Neural cell (in vitro differentiated cells): ENCODE results near the gene CRY2. TPM values are rescaled to one million over a fixed set of nuclear protein-coding genes. Genes with fewer than 3 reads are reported as not detected.

Experiments
- H2AFZ ChIP-seq: fragments of 200-600, 300-800 bp; sonication (generic), shearing (Covaris generic); 2 replicates; pipeline ENCODE4 v1.6.0; 2014; ENCODE audit warnings: low read depth, mild to moderate bottlenecking, antibody characterized with exemption, low read length, moderate library complexity
- H3F3A ChIP-seq: fragments of 200-600 bp; shearing (Covaris generic); 2 replicates; pipeline ENCODE4 v1.6.1; 2016; ENCODE audit warnings: mild to moderate bottlenecking, moderate library complexity, mixed read lengths, antibody characterized with exemption, low read length; ENCODE audit not compliant: insufficient read depth, poor library complexity, severe bottlenecking
- H3K27ac ChIP-seq: fragments of 200-600, 300-800 bp; sonication (generic), shearing (Covaris generic); 2 replicates; pipeline ENCODE4 v1.5.1; 2014; ENCODE audit warnings: mild to moderate bottlenecking, low read length, moderate library complexity
- H3K27me3 ChIP-seq: fragments of 300-800, 200-600 bp; sonication (generic), shearing (Covaris generic); 2 replicates; pipeline ENCODE4 v1.6.0; 2014; ENCODE audit warnings: mild to moderate bottlenecking, low read depth, low read length, moderate library complexity; ENCODE audit not compliant: insufficient read depth
- H3K36me3 ChIP-seq: fragments of 300-800, 200-600 bp; sonication (generic), shearing (Covaris generic); 2 replicates; pipeline ENCODE4 v1.5.1; 2014; ENCODE audit warnings: mild to moderate bottlenecking, antibody characterized with exemption, low read length, moderate library complexity; ENCODE audit not compliant: insufficient read depth
- H3K4me2 ChIP-seq: fragments of 300-800, 200-600 bp; sonication (generic), shearing (Covaris generic); 2 replicates; pipeline ENCODE4 v1.6.0; 2014; ENCODE audit warnings: mild to moderate bottlenecking, low read length
- H3K4me3 ChIP-seq: fragments of 300-800, 200-600 bp; sonication (generic), shearing (Covaris generic); 2 replicates; pipeline ENCODE4 v1.5.1; 2014; ENCODE audit warnings: mild to moderate bottlenecking, low read length, moderate library complexity
- H3K79me2 ChIP-seq: fragments of 200-600 bp; shearing (Covaris generic); replicated peaks from 2 replicates; pipeline ENCODE4 v1.6.0; 2014; ENCODE audit warnings: mild to moderate bottlenecking, low read length, moderate library complexity; ENCODE audit not compliant: insufficient read depth
- H3K9ac ChIP-seq: fragments of 300-800, 200-600 bp; sonication (generic), shearing (Covaris generic); 2 replicates; pipeline ENCODE4 v1.6.1; 2016; ENCODE audit warnings: mild to moderate bottlenecking, low read length, mixed read lengths
- H3K9me2 ChIP-seq: fragments of 200-600 bp; shearing (Covaris generic); 2 replicates; pipeline ENCODE4 v1.6.1; 2016; ENCODE audit warnings: mild to moderate bottlenecking, low read length, mixed read lengths; ENCODE audit not compliant: insufficient read depth
- H3K9me3 ChIP-seq: fragments of 200-600, 300-800 bp; sonication (generic), shearing (Covaris generic); 2 replicates; pipeline ENCODE4 v1.6.1; 2016; ENCODE audit warnings: mild to moderate bottlenecking, mixed run types, low read length, moderate library complexity, mixed read lengths
- H4K20me1 ChIP-seq: fragments of 200-600 bp; shearing (Covaris generic); 2 replicates; pipeline ENCODE4 v1.6.1; 2016; ENCODE audit warnings: mild to moderate bottlenecking, mixed run types; ENCODE audit not compliant: insufficient read depth
- EP300 ChIP-seq: fragments of 450-650 bp; conservative IDR thresholded peaks from 2 replicates; pipeline ENCODE4 v1.6.1; 2014; ENCODE audit warnings: antibody characterized with exemption, mild to moderate bottlenecking, moderate library complexity; ENCODE audit not compliant: poor library complexity, severe bottlenecking
- EZH2 ChIP-seq: fragments of 200-600, 300-800 bp; shearing (Covaris generic), sonication (generic); IDR thresholded peaks from 2 replicates; pipeline ENCODE4 v1.6.1; 2014; ENCODE audit warnings: antibody characterized with exemption, low read length, borderline replicate concordance, mild to moderate bottlenecking; ENCODE audit not compliant: insufficient read depth, poor library complexity, severe bottlenecking
- MXI1 ChIP-seq: fragments of 450-650 bp; conservative IDR thresholded peaks from 2 replicates; pipeline ENCODE4 v1.6.1; 2014; ENCODE audit warnings: antibody characterized with exemption, mild to moderate bottlenecking; ENCODE audit not compliant: poor library complexity, severe bottlenecking
- POLR2AphosphoS5 ChIP-seq: IDR thresholded peaks from 2 replicates; pipeline ENCODE4 v1.6.1; 2012
- RAD21 ChIP-seq: fragments of 450-650 bp; conservative IDR thresholded peaks from 2 replicates; pipeline ENCODE4 v1.6.1; 2014; ENCODE audit warnings: antibody characterized with exemption, mild to moderate bottlenecking, moderate library complexity
- SMC3 ChIP-seq: fragments of 450-650 bp; conservative IDR thresholded peaks from 2 replicates; pipeline ENCODE4 v1.6.1; 2014; ENCODE audit warnings: antibody characterized with exemption, mild to moderate bottlenecking, moderate library complexity; ENCODE audit not compliant: poor library complexity
- TAF1 ChIP-seq: IDR thresholded peaks from 2 replicates; pipeline ENCODE4 v1.6.1; 2012; ENCODE audit warnings: low read depth
- polyA plus RNA-seq: library from polyadenylated mRNA; depleted of rRNA; stranded (reverse); fragments of >200 nt; gene quantifications from 2 replicates; pipeline ENCODE4 v1.2.3, GENCODE V29; 2014
- TF ChIP-seq, protein P1 (sequence below): fragments of 450-650 bp; IDR thresholded peaks from 2 replicates; pipeline ENCODE4 v1.5.1; 2014; ENCODE audit warnings: antibody characterized with exemption, mild to moderate bottlenecking, moderate library complexity; ENCODE audit not compliant: poor library complexity, severe bottlenecking
- TF ChIP-seq, protein P2 (sequence below): IDR thresholded peaks from 2 replicates; pipeline ENCODE4 v1.6.1; 2012; ENCODE audit warnings: borderline replicate concordance

The CRY2 gene
- polyA plus RNA-seq, 1 donor from 2014 or later, result 27.8 TPM

- Histone ChIP-seq H3K4me3 (no peak overlapping the region), H3K9me3 (no peaks in the 10 kb centered on the region), H3K9ac (no peak overlapping the region), H3K9me2 (no peaks in the 10 kb centered on the region), H2AFZ (no peak overlapping the region), H3K4me2 (no peak overlapping the region), H3K27ac (no peak overlapping the region), H3K79me2 (peaks cover 17% of the 10 kb centered on the region), H3F3A (no peaks in the 10 kb centered on the region), H4K20me1 (peaks cover 3% of the 10 kb centered on the region), H3K36me3 (no peaks in the 10 kb centered on the region), H3K27me3 (no peaks in the 10 kb centered on the region)
- TF ChIP-seq POLR2AphosphoS5 (peak; percentile 3), EZH2 (no peak)
Measured at GRCh38 chr11:45906096-45906682, 58.9 kb downstream of the CRY2 start.

DNA sequence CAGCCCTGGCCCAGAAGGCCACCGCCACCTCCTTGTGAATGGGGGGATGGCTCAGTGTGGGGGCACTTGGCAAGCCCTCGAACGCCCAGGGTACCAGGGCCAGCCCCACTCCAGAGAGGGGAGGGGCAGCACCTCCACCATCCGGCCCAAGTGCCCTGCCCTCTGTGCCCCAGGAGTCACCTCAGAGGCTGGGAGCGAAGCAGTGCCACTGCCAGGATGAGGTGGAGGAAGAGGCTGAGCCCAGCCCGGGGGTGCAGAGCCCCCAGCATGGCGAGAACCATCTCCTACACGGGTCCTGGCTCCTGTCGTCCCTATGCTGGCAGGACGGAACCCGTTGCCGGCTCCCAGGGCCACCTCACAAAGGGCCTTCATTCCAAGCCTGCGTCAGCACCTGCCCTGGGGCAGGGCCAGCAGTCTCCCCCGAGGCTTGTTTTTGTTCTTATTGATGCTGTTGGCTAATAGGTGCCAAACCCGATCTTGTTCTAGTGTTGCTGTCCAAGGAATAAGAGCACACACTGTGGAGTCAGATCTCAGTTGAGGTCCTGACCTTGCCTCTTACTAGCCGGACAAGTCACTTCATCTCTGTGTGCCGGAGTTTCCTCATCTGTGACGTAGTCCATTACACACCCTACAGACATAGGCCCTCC is 59.8 kb downstream of the CRY2 start, which contains the start of gene FREY1:
Gene FREY1, minus strand, starts transcription at position 307 of the 647 bp plus-strand sequence. Its CDS starts 26 bp downstream, at position 281.
- no peaks in the 10 kb centered on the region for H3K9me3 ChIP-seq
- H3K79me2 ChIP-seq, result peaks cover 10% of the 10 kb centered on the region
- H3K9ac ChIP-seq, result no peak within 1 kb of the TSS
- H2AFZ ChIP-seq, result no peak within 1 kb of the TSS
- no peak within 1 kb of the TSS for H3K4me2 ChIP-seq
- H3K27ac ChIP-seq, result no peak within 1 kb of the TSS
- no peaks in the 10 kb centered on the region for H3K9me2 ChIP-seq
- TF ChIP-seq SMC3, result no peak
- TF ChIP-seq, protein P1, sequence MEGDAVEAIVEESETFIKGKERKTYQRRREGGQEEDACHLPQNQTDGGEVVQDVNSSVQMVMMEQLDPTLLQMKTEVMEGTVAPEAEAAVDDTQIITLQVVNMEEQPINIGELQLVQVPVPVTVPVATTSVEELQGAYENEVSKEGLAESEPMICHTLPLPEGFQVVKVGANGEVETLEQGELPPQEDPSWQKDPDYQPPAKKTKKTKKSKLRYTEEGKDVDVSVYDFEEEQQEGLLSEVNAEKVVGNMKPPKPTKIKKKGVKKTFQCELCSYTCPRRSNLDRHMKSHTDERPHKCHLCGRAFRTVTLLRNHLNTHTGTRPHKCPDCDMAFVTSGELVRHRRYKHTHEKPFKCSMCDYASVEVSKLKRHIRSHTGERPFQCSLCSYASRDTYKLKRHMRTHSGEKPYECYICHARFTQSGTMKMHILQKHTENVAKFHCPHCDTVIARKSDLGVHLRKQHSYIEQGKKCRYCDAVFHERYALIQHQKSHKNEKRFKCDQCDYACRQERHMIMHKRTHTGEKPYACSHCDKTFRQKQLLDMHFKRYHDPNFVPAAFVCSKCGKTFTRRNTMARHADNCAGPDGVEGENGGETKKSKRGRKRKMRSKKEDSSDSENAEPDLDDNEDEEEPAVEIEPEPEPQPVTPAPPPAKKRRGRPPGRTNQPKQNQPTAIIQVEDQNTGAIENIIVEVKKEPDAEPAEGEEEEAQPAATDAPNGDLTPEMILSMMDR, result no peak
- no peak for TF ChIP-seq EZH2
- TF ChIP-seq EP300, result no peak
- no peak for TF ChIP-seq MXI1
- no peaks in the 10 kb centered on the region for H3K27me3 ChIP-seq
- H3F3A ChIP-seq, result no peaks in the 10 kb centered on the region
- peaks cover 3% of the 10 kb centered on the region for H4K20me1 ChIP-seq
- H3K36me3 ChIP-seq, result no peaks in the 10 kb centered on the region
- no peak within 1 kb of the TSS for H3K4me3 ChIP-seq

DNA sequence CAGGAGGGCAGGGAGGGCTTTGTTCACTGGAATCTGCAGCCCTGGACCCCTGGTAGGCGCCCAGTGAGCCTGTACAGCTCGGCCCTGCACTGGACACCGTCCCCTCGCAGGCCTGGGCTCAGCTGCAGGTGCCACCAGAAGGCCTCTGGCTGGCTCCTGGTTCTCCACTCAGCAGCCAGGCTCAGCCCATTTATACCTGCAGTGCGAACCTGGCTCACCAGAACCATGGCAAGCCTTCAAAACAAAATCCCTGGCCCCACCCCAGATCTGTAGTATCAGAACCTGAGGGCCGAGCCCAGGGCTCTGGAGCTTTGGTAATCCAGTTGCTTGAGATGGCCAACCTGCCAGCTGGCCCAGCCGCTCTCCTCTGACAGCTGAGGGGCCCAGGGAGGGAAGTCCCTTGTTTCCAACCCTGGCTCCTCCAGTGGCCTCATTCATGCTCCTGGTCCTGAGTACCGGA is 60.7 kb downstream of the CRY2 start:
- H3K9me2 ChIP-seq, result no peaks in the 10 kb centered on the region
- H3K4me3 ChIP-seq, result no peak overlapping the region
- no peak overlapping the region for H3K27ac ChIP-seq
- H3K27me3 ChIP-seq, result no peaks in the 10 kb centered on the region
- peaks cover 6% of the 10 kb centered on the region for H3K79me2 ChIP-seq
- TF ChIP-seq, protein P2, sequence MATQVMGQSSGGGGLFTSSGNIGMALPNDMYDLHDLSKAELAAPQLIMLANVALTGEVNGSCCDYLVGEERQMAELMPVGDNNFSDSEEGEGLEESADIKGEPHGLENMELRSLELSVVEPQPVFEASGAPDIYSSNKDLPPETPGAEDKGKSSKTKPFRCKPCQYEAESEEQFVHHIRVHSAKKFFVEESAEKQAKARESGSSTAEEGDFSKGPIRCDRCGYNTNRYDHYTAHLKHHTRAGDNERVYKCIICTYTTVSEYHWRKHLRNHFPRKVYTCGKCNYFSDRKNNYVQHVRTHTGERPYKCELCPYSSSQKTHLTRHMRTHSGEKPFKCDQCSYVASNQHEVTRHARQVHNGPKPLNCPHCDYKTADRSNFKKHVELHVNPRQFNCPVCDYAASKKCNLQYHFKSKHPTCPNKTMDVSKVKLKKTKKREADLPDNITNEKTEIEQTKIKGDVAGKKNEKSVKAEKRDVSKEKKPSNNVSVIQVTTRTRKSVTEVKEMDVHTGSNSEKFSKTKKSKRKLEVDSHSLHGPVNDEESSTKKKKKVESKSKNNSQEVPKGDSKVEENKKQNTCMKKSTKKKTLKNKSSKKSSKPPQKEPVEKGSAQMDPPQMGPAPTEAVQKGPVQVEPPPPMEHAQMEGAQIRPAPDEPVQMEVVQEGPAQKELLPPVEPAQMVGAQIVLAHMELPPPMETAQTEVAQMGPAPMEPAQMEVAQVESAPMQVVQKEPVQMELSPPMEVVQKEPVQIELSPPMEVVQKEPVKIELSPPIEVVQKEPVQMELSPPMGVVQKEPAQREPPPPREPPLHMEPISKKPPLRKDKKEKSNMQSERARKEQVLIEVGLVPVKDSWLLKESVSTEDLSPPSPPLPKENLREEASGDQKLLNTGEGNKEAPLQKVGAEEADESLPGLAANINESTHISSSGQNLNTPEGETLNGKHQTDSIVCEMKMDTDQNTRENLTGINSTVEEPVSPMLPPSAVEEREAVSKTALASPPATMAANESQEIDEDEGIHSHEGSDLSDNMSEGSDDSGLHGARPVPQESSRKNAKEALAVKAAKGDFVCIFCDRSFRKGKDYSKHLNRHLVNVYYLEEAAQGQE, result no peak
- TF ChIP-seq TAF1 (no peak), EZH2 (no peak), EP300 (no peak), RAD21 (no peak), MXI1 (no peak), SMC3 (no peak), POLR2AphosphoS5 (no peak)
- TF ChIP-seq, protein P1, result no peak
- no peaks in the 10 kb centered on the region for H3K36me3 ChIP-seq
- H3F3A ChIP-seq, result no peaks in the 10 kb centered on the region
- H3K9me3 ChIP-seq, result no peaks in the 10 kb centered on the region
- peaks cover 3% of the 10 kb centered on the region for H4K20me1 ChIP-seq
- H2AFZ ChIP-seq, result no peak overlapping the region
- H3K4me2 ChIP-seq, result no peak overlapping the region
- no peak overlapping the region for H3K9ac ChIP-seq
